HepG2 (cell line): ENCODE data around the gene SLC25A15. TPM values are rescaled to one million over a fixed set of nuclear protein-coding genes. Genes with fewer than 3 reads are reported as not detected.
A peak's percentile ranks its signal among the peaks of the same experiment; 100 is the strongest.

ENCODE experiments used
- KDM4B ChIP-seq: sonication (generic); formaldehyde crosslinking; IDR thresholded peaks from 2 replicates; pipeline ENCODE4 v1.4.0; 2020; ENCODE audit warnings: missing genetic modification reagents
- KMT2A ChIP-seq: sonication (generic); formaldehyde crosslinking; IDR thresholded peaks from 2 replicates; pipeline ENCODE4 v1.4.0; 2020; ENCODE audit warnings: missing genetic modification reagents
- RAD51 ChIP-seq: fragments of 450-650 bp; IDR thresholded peaks from 2 replicates; pipeline ENCODE4 v1.6.1; 2016; ENCODE audit warnings: borderline replicate concordance
- TMF1 ChIP-seq: sonication (generic); formaldehyde crosslinking; IDR thresholded peaks from 2 replicates; pipeline ENCODE4 v1.8.1; 2022; ENCODE audit warnings: low read depth, missing genetic modification reagents
- ZFP36 ChIP-seq: fragments of 150-350 bp; IDR thresholded peaks from 2 replicates; pipeline ENCODE4 v1.6.1; 2018; ENCODE audit warnings: borderline replicate concordance, low read length, low read depth; ENCODE audit not compliant: partially characterized antibody
- ZNF367 ChIP-seq: sonication (generic); formaldehyde crosslinking; IDR thresholded peaks from 2 replicates; pipeline ENCODE4 v1.4.0; 2020; ENCODE audit warnings: missing genetic modification reagents, borderline replicate concordance
- ZNF382 ChIP-seq: sonication (generic); formaldehyde crosslinking; IDR thresholded peaks from 2 replicates; pipeline ENCODE4 v1.5.0; 2020; ENCODE audit warnings: missing genetic modification reagents, mild to moderate bottlenecking, borderline replicate concordance
- ZNF496 ChIP-seq: sonication (generic); formaldehyde crosslinking; IDR thresholded peaks from 2 replicates; pipeline ENCODE4 v1.8.1; 2023; ENCODE audit warnings: mild to moderate bottlenecking, moderate library complexity, missing genetic modification reagents; ENCODE audit not compliant: insufficient replicate concordance
- ZNF510 ChIP-seq: sonication (generic); formaldehyde crosslinking; IDR thresholded peaks from 2 replicates; pipeline ENCODE4 v1.4.0; 2020; ENCODE audit warnings: low read depth, mild to moderate bottlenecking, missing genetic modification reagents
- ZNF598 ChIP-seq: sonication (generic); formaldehyde crosslinking; IDR thresholded peaks from 2 replicates; pipeline ENCODE4 v1.5.1; 2020; ENCODE audit warnings: mild to moderate bottlenecking, missing genetic modification reagents, borderline replicate concordance
- polyA plus RNA-seq, 8 experiments: library from polyadenylated mRNA; depleted of rRNA in 3 of 8; stranded (reverse) in 7 of 8; unstranded in 1 of 8; fragments of >200 nt; fragmentation: Illumina TruSeq in 4 of 8; extraction: Trizol in 4 of 8; gene quantifications; 2 replicates each; pipeline versions ENCODE4 v1.2.1 to v1.2.3, GENCODE V29; 2011 to 2016; ENCODE audit warnings: low read depth in 4 of 8, missing spikeins in 1 of 8, mixed read lengths in 1 of 8; ENCODE audit not compliant: insufficient read depth in 1 of 8
- total RNA-seq, 5 experiments: library from RNA; depleted of rRNA; stranded (reverse); fragments of >200 nt; fragmentation: Illumina TruSeq; extraction: Trizol; gene quantifications; 2 replicates each; pipeline ENCODE4 v1.2.3, GENCODE V29; 2016; ENCODE audit warnings: low read depth in 1 of 5
- TF ChIP-seq, protein P1 (sequence below): sonication (generic); formaldehyde crosslinking; IDR thresholded peaks from 2 replicates; pipeline ENCODE4 v1.9.0; 2021; ENCODE audit warnings: missing genetic modification reagents, borderline replicate concordance
- TF ChIP-seq, protein P2 (sequence below): sonication (generic); formaldehyde crosslinking; IDR thresholded peaks from 2 replicates; pipeline ENCODE4 v1.4.0; 2020; ENCODE audit warnings: mild to moderate bottlenecking, missing genetic modification reagents
- TF ChIP-seq, protein P3 (sequence below): sonication (generic); formaldehyde crosslinking; IDR thresholded peaks from 2 replicates; pipeline ENCODE4 v1.5.0; 2020; ENCODE audit warnings: mild to moderate bottlenecking, missing genetic modification reagents, borderline replicate concordance
- TF ChIP-seq, protein P4 (sequence below): IDR thresholded peaks from 2 replicates; pipeline ENCODE4 v1.6.1; 2016; ENCODE audit warnings: mild to moderate bottlenecking

The SLC25A15 gene
- total and polyA plus RNA-seq, 2 of the 13 experiments (the other 11 are each of a cell fraction or from before 2014, with no cell fraction given): 17.3 to 39.1 TPM

DNA sequence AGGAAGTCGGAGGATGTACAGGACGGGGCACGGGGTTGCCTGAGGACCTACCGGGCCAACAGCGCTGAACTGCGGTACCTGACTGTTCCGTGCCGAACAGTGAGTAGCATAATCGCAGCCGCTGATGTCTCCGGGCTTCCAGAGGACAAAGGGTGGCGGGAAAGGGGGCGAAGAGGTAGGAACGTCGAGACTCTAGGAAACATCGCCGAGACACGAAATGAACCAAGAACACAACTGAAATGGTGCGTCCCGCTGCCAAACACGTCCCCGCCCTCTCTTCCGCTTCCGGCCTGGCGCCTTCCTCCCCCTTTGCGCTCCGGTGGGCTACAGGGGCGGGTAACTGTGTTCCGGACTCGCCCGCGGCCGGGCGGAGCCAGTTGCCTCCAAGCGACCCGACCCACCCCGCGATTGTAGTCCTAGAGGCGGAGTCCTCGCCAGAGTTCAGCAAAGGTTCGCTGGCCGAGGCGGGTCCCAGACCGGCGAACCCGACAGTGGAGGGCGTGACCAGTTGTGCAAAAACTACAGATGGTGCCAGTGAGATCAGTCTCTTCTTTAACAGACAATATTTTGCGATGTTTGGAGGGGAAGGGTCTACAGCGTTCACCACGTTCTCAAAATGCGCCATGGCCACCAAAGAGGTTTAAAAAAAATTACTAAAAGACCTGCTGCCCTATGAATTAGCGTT, 18.3 kb upstream of the SLC25A15 start, which contains the start of gene MRPS31 (continued):
- TF ChIP-seq, protein P1, sequence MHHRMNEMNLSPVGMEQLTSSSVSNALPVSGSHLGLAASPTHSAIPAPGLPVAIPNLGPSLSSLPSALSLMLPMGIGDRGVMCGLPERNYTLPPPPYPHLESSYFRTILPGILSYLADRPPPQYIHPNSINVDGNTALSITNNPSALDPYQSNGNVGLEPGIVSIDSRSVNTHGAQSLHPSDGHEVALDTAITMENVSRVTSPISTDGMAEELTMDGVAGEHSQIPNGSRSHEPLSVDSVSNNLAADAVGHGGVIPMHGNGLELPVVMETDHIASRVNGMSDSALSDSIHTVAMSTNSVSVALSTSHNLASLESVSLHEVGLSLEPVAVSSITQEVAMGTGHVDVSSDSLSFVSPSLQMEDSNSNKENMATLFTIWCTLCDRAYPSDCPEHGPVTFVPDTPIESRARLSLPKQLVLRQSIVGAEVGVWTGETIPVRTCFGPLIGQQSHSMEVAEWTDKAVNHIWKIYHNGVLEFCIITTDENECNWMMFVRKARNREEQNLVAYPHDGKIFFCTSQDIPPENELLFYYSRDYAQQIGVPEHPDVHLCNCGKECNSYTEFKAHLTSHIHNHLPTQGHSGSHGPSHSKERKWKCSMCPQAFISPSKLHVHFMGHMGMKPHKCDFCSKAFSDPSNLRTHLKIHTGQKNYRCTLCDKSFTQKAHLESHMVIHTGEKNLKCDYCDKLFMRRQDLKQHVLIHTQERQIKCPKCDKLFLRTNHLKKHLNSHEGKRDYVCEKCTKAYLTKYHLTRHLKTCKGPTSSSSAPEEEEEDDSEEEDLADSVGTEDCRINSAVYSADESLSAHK (CRISPR knock-in tag): no peak
- TF ChIP-seq KDM4B (CRISPR knock-in tag) (peak; percentile 80; the same call in 1 of the 2 replicates), ZNF367 (CRISPR knock-in tag) (0 out of 2 replicates have a peak, but pooled peaks have one; percentile 68), ZNF598 (peak; percentile 83; the same call in 1 of the 2 replicates), TMF1 (0 out of 2 replicates have a peak, but pooled peaks have one; percentile 77), ZNF496 (CRISPR knock-in tag) (no peak), KMT2A (CRISPR knock-in tag) (peak; percentile 100), ZNF510 (CRISPR knock-in tag) (0 out of 2 replicates have a peak, but pooled peaks have one; percentile 62), RAD51 (no peak), ZFP36 (no peak), ZNF382 (CRISPR knock-in tag) (no peak)
- TF ChIP-seq, protein P2, sequence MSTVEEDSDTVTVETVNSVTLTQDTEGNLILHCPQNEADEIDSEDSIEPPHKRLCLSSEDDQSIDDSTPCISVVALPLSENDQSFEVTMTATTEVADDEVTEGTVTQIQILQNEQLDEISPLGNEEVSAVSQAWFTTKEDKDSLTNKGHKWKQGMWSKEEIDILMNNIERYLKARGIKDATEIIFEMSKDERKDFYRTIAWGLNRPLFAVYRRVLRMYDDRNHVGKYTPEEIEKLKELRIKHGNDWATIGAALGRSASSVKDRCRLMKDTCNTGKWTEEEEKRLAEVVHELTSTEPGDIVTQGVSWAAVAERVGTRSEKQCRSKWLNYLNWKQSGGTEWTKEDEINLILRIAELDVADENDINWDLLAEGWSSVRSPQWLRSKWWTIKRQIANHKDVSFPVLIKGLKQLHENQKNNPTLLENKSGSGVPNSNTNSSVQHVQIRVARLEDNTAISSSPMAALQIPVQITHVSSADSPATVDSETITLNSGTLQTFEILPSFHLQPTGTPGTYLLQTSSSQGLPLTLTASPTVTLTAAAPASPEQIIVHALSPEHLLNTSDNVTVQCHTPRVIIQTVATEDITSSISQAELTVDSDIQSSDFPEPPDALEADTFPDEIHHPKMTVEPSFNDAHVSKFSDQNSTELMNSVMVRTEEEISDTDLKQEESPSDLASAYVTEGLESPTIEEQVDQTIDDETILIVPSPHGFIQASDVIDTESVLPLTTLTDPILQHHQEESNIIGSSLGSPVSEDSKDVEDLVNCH (CRISPR knock-in tag): no peak
- TF ChIP-seq, protein P3, sequence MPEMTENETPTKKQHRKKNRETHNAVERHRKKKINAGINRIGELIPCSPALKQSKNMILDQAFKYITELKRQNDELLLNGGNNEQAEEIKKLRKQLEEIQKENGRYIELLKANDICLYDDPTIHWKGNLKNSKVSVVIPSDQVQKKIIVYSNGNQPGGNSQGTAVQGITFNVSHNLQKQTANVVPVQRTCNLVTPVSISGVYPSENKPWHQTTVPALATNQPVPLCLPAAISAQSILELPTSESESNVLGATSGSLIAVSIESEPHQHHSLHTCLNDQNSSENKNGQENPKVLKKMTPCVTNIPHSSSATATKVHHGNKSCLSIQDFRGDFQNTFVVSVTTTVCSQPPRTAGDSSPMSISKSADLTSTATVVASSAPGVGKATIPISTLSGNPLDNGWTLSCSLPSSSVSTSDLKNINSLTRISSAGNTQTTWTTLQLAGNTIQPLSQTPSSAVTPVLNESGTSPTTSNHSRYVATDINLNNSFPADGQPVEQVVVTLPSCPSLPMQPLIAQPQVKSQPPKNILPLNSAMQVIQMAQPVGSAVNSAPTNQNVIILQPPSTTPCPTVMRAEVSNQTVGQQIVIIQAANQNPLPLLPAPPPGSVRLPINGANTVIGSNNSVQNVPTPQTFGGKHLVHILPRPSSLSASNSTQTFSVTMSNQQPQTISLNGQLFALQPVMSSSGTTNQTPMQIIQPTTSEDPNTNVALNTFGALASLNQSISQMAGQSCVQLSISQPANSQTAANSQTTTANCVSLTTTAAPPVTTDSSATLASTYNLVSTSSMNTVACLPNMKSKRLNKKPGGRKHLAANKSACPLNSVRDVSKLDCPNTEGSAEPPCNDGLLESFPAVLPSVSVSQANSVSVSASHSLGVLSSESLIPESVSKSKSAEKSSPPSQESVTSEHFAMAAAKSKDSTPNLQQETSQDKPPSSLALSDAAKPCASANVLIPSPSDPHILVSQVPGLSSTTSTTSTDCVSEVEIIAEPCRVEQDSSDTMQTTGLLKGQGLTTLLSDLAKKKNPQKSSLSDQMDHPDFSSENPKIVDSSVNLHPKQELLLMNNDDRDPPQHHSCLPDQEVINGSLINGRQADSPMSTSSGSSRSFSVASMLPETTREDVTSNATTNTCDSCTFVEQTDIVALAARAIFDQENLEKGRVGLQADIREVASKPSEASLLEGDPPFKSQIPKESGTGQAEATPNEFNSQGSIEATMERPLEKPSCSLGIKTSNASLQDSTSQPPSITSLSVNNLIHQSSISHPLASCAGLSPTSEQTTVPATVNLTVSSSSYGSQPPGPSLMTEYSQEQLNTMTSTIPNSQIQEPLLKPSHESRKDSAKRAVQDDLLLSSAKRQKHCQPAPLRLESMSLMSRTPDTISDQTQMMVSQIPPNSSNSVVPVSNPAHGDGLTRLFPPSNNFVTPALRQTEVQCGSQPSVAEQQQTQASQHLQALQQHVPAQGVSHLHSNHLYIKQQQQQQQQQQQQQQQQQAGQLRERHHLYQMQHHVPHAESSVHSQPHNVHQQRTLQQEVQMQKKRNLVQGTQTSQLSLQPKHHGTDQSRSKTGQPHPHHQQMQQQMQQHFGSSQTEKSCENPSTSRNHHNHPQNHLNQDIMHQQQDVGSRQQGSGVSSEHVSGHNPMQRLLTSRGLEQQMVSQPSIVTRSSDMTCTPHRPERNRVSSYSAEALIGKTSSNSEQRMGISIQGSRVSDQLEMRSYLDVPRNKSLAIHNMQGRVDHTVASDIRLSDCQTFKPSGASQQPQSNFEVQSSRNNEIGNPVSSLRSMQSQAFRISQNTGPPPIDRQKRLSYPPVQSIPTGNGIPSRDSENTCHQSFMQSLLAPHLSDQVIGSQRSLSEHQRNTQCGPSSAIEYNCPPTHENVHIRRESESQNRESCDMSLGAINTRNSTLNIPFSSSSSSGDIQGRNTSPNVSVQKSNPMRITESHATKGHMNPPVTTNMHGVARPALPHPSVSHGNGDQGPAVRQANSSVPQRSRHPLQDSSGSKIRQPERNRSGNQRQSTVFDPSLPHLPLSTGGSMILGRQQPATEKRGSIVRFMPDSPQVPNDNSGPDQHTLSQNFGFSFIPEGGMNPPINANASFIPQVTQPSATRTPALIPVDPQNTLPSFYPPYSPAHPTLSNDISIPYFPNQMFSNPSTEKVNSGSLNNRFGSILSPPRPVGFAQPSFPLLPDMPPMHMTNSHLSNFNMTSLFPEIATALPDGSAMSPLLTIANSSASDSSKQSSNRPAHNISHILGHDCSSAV (CRISPR knock-in tag): no peak
- TF ChIP-seq, protein P4, sequence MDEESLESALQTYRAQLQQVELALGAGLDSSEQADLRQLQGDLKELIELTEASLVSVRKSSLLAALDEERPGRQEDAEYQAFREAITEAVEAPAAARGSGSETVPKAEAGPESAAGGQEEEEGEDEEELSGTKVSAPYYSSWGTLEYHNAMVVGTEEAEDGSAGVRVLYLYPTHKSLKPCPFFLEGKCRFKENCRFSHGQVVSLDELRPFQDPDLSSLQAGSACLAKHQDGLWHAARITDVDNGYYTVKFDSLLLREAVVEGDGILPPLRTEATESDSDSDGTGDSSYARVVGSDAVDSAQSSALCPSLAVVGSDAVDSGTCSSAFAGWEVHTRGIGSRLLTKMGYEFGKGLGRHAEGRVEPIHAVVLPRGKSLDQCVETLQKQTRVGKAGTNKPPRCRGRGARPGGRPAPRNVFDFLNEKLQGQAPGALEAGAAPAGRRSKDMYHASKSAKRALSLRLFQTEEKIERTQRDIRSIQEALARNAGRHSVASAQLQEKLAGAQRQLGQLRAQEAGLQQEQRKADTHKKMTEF (CRISPR knock-in tag): peak; percentile 97
